Measurements from ENCODE around the gene ADAMTS2.

DNA sequence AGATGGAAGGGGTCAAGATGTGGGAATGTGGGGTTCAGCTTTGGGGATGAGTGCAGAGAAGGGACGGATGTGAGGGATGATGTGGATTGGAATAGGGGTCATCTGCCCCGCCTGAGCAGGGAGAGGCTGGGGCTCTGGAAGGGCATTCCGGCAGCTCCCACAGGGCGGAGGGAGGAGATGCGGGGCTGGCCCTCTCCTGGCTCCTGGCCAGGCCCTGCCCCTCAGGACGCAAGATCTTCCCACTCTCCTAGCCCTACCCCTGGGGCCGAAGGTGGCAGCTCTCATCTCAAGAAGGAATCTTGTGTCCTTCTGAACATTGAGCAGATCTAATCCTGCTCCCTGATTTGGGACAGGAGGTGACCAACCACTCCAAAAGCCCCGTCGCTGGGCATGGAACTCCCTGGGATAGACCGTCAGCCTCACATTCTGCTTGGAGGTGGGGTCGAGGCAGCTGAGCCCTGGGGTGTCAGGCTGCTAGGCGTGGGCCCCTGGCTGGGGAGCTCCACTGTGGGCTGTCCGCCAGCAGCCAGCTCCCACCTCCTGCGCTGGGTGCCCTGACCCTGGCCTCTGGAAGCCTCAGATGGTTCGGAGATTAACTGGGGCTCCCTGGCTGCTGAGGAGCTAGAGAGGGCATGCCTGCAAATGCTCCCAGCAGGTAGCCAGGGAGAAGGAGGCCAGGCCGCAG is 159.9 kb downstream of the ADAMTS2 start:
- TF ChIP-seq, protein P1, sequence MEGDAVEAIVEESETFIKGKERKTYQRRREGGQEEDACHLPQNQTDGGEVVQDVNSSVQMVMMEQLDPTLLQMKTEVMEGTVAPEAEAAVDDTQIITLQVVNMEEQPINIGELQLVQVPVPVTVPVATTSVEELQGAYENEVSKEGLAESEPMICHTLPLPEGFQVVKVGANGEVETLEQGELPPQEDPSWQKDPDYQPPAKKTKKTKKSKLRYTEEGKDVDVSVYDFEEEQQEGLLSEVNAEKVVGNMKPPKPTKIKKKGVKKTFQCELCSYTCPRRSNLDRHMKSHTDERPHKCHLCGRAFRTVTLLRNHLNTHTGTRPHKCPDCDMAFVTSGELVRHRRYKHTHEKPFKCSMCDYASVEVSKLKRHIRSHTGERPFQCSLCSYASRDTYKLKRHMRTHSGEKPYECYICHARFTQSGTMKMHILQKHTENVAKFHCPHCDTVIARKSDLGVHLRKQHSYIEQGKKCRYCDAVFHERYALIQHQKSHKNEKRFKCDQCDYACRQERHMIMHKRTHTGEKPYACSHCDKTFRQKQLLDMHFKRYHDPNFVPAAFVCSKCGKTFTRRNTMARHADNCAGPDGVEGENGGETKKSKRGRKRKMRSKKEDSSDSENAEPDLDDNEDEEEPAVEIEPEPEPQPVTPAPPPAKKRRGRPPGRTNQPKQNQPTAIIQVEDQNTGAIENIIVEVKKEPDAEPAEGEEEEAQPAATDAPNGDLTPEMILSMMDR (IDR thresholded peaks at IDR 0.05), result no peak
- no peak for TF ChIP-seq POLR2A (IDR thresholded peaks at IDR 0.05)
